ENCODE data around the gene PKDCC.
A peak's percentile ranks its signal among the peaks of the same experiment; 100 is the strongest.
"Not testable (repeated sequence)": the region's sequence is repeated elsewhere in the genome, so short reads cannot be mapped to it uniquely, and the experiment has no call there.

PKDCC gene

GRCh38 chr2:42059261-42059898 lies 11.6 kb downstream of the PKDCC start:
- H3K4me3 ChIP-seq (ENCODE audit: low read depth, low read length), result no peak overlapping the region
- DNase-seq (ENCODE audit: low read depth), result no peak

- no peak for DNase-seq (ENCODE audit: low read depth)
- H3K4me3 ChIP-seq (ENCODE audit: low read depth, low read length), result no peak overlapping the region
Measured at GRCh38 chr2:42060028-42060427, 12.2 kb downstream of the PKDCC start.

- no peak for DNase-seq (ENCODE audit: low read depth)
- no peak overlapping the region for H3K4me3 ChIP-seq (ENCODE audit: low read depth, low read length)
Measured at GRCh38 chr2:42060718-42061619, 13.1 kb downstream of the PKDCC start.

- no peak overlapping the region for H3K4me3 ChIP-seq (ENCODE audit: low read depth, low read length)
- DNase-seq (ENCODE audit: low read depth), result no peak
Measured at GRCh38 chr2:42061839-42062238, 14.0 kb downstream of the PKDCC start.

DNA sequence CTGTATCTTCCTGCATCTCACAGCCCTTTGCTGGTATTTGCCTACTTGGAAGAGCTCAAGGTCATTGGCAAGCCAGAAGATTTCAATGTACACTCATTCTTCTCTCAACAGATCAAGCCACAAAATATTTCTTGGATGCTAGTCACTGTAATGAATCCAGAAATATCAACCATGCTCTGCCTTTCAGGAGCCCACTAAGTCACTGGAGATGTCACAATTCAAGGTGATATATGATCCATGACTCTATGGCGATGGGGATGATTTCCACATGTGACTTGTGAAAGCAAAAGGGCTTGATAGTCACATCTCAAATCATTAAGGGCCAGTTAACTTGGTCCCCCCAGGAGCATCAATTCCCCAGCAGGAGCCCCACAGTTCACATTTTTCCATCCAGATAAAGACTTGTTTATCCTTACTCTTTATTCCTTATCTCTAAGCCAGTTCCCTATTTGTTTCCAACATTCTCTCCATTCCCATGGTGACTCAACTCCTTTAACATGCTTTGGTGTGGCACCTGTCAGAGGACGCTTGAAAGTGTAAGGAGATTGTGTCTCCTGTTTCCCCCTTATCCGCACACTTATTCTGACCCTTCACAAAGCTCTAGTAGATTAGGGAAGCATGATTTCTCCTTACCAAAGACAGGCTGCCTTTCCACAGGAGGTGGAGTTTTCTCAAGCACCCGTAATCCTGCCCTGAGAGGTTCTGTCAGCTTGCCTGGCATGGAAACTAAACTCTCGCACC lies 15.8 kb downstream of the PKDCC start:
- no peak overlapping the region for H3K4me3 ChIP-seq (ENCODE audit: low read depth, low read length)
- peak; percentile 45 for DNase-seq (ENCODE audit: low read depth)

DNA sequence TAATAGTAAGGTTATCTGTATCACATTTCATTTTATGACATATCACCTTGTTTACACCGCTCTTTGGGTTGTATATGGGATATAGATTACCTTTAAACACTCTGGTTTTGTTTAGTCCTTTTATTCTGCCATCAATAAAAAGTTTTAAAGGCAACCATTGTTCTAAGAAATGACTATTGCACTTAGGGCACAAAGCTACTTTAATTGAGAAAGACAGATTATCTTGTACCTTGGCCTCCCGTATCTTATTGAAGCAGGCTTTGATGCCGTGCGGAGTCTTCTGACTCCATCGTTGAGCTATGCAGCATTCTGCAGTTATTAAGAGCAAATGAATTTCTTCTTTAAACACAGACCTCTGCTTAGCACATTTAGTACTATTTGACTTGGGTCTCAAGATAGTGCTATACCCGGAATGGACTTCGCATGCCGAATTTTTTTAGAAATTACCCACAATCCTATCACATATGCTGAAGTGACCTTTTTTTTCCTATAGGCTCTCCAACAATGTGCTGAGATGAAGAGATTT lies 16.7 kb downstream of the PKDCC start:
- DNase-seq (ENCODE audit: low read depth), result no peak
- no peak overlapping the region for H3K4me3 ChIP-seq (ENCODE audit: low read depth, low read length)

DNA sequence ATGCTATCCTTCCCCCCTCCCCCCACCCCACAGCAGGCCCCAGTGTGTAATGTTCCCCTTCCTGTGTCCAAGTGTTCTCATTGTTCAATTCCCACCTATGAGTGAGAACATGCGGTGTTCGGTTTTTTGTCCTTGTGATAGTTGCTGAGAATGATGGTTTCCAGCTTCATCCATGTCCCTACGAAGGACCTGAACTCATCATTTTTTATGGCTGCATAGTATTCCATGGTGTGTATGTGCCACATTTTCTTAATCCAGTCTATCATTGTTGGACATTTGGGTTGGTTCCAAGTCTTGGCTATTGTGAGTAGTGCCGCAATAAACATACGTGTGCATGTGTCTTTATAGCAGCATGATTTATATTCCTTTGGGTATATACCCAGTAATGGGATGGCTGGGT lies 17.9 kb downstream of the PKDCC start:
- H3K4me3 ChIP-seq (ENCODE audit: low read depth, low read length); DNase-seq (ENCODE audit: low read depth): not testable (repeated sequence)

- not testable (repeated sequence) for DNase-seq (ENCODE audit: low read depth); H3K4me3 ChIP-seq (ENCODE audit: low read depth, low read length)
Measured at GRCh38 chr2:42067001-42067400, 19.2 kb downstream of the PKDCC start.

DNA sequence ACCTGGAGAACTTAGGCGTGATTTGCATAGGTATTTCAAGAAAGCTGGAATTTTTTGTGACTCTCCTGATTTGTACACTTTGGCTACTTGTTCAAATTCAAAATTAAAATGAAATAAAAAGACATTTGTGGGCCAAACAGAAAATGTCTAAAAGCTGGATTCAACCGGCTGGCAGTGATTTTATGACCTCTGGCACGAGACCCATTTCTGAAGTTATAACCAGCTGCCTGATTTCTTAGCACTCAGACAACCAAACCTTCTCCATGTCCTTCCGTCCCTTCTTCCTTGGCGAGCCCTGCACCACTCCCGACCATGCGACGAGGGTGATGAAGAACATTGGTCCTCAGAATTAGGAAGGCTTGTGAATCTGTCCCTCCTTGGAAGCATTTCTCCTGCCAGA lies 19.7 kb downstream of the PKDCC start:
- H3K4me3 ChIP-seq (ENCODE audit: low read depth, low read length), result no peak overlapping the region
- no peak for DNase-seq (ENCODE audit: low read depth)

- DNase-seq (ENCODE audit: low read depth), result no peak
Measured at GRCh38 chr2:42068571-42069178, 20.9 kb downstream of the PKDCC start.

DNA sequence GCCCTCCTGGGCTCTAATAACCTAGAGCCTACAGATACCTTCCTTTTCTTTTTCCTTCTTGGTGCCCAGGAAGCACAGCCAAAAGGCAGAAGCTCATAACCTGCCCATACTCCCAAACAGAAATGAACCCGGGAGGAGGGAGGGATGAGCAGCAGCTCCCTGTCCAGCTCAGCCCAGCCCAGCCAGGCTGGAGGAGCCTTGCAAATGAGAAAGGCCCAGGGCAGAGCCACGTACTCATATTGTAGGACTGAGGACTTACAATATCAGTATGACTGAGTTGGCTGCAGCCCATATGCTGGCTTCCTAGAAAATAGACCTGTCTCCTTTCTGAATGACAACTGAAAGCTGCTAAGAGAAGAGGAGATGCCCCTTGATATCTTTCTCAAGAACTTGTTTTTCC lies 21.7 kb downstream of the PKDCC start:
- DNase-seq (ENCODE audit: low read depth), result no peak
- H3K4me3 ChIP-seq (ENCODE audit: low read depth, low read length), result no peak overlapping the region

More at GRCh38 chr2:42068571-42069178, 20.9 kb downstream of the PKDCC start:
- H3K4me3 ChIP-seq (ENCODE audit: low read depth, low read length), result no peak overlapping the region

DNA sequence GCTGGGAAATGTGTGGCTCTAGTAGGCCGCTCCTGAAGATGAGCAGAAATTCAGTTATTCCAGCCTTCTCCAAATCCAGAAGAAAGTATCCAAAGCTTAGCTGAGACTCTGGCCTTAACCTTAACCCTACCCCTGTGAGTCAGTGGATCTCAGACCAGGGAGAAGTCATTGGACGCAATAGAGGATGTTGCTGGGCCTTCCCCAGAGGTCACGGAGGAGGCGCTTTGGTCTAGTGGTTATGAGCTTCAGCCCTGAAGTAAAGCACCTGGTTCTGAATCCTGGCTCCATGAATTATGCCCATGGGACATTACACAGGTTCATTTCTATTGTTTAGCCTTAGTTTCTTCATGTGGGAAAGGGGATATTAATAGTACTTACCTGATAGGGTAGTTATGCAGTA lies 24.0 kb downstream of the PKDCC start:
- H3K4me3 ChIP-seq (ENCODE audit: low read depth, low read length), result no peak overlapping the region
- no peak for DNase-seq (ENCODE audit: low read depth)

- peak; percentile 69 for DNase-seq (ENCODE audit: low read depth)
Measured at GRCh38 chr2:42072349-42073118, 24.7 kb downstream of the PKDCC start.

GRCh38 chr2:42073739-42074503 lies 26.1 kb downstream of the PKDCC start:
- no peak for DNase-seq (ENCODE audit: low read depth)
- no peak overlapping the region for H3K4me3 ChIP-seq (ENCODE audit: low read depth, low read length)

More at GRCh38 chr2:42072349-42073118, 24.7 kb downstream of the PKDCC start:
- H3K4me3 ChIP-seq (ENCODE audit: low read depth, low read length), result no peak overlapping the region

DNA sequence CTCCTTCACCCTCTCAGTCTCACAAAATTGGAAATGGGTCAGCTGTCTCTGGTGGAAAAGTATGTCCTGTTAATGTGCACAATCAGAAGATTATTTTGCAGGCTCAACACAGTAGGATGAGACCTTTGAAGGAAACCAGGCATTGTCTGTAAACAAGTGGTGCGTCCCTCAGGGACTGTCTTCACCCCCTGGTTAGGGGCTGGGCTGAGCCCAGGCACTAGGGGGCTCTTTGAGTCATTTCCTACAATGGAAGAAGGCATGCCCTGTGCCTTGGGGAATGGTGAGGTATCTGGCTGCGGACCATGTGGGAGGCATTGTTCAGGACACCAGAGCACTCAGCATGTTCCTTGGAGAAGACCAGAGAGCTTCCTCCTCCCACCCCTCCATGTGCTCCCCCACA lies 26.8 kb downstream of the PKDCC start:
- H3K4me3 ChIP-seq (ENCODE audit: low read depth, low read length), result no peak overlapping the region
- no peak for DNase-seq (ENCODE audit: low read depth)

GRCh38 chr2:42076357-42077225 lies 28.8 kb downstream of the PKDCC start:
- H3K4me3 ChIP-seq (ENCODE audit: low read depth, low read length), result no peak overlapping the region

GRCh38 chr2:42077343-42077742 lies 29.5 kb downstream of the PKDCC start:
- no peak overlapping the region for H3K4me3 ChIP-seq (ENCODE audit: low read depth, low read length)
- no peak for DNase-seq (ENCODE audit: low read depth)

More at GRCh38 chr2:42076357-42077225, 28.8 kb downstream of the PKDCC start:
- DNase-seq (ENCODE audit: low read depth), result no peak

Data from skeletal muscle cell (primary cell).